ENCODE data around the gene GLI2.

GLI2 gene

DNA sequence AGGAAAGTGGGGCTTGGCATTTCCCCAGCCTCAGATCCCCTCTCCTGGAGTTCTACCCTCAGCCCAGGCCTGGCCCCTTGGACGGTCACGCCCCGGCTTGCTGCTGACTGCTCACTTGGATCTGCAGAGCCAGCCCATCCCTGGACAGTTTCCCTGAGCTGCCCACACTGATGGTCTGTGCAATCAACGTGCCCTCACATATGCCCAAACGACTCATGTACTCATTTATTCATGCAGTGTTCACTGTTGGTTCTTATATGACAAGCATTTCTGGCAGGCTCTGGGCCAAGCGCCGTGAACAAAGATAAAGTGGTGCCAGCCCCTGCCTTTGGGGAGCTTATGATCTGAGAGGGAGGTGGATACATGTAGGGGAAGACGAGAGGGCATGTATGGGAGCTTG lies 20.3 kb upstream of the GLI2 start:
- DNase-seq, result no peak

- DNase-seq, result no peak
Observed at GRCh38 chr2:120715941-120716340, 19.7 kb upstream of the GLI2 start.

DNA sequence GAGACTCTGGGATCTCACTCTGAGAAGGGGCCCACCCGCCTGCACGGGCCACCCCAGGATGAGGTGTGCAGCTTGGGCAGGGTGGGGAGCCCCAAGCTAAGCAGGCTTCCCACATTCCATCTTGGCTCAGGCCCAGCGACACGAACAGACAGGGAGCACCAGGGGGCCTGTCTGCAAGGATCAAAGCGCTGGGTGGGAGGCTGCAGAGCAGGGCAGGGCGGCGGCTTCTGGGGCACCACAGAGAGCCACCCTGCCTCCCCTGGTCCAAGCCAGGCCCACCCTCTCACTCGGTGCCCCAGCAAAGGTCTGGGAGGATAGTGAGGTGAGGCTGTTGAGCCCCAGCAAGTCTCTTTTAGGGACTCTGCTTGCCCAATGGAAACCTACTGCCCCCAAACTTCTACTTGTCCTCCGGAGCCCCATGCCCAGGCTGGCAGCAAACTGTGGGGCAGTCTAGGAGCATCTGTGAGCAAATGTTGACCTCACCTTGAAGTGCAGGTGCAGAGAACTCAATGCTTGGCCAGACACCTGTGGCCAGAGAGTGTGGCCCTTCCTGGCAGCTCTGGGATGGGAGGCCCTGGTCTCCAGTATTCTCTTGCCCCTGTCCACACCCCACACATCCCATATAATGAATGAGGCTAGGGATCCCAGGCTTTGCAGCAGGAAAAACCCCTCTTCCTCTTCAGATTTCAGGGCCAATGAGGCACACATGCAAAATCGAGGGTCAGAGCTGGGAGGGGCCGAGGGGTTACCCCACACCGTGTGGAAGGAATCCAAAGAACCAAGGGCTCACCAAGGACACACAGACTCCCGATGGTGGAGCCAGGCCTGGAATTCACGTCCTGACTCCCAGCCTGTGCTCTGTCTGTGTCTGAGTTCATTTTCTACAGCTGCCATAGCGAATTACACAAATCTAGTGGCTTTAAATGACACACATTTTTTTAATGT lies 18.8 kb upstream of the GLI2 start:
- no peak for DNase-seq

DNA sequence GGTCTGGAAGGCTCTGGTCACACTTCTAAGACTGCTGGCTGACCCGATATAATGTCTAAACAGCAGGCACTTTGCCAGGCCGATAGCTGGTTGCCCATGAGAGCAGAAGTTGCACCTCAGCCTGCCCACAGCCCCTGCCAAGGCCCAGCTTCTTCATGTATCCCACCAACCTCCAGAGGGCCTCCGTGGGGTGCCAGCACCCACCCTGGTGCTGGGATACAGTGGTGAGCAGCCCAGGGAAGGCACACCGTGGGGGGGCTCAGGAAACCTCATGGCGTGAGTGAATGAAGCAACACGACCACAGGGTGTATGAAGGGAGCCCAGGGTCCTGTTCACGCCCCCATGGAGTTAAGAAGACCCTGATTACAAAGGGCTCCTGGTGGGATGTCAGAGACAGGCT lies 16.2 kb upstream of the GLI2 start:
- DNase-seq, result no peak

DNA sequence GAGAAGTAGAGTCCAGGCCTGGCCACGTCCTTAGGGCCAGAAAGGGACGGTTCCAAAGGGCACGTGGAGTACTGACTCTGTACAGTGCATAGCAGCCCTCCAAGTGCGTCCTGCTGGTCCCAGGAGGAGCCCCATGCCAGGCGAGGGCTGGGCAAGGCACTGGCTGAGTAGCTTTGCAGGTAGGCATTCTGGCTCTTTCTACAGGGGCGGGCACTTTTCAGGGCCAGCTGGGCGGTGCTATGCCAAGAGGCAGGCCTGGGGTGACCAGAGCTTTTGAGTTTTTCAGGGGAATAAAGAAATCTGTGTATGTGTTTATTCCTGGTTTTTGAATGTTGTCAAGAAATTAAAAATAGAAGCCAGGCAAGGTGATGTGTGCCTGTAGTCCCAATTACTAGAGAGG lies 15.4 kb upstream of the GLI2 start:
- DNase-seq, result no peak

- no peak for DNase-seq
Observed at GRCh38 chr2:120720746-120721375, 14.8 kb upstream of the GLI2 start.

GRCh38 chr2:120722246-120722567 lies 13.5 kb upstream of the GLI2 start:
- no peak for DNase-seq

DNA sequence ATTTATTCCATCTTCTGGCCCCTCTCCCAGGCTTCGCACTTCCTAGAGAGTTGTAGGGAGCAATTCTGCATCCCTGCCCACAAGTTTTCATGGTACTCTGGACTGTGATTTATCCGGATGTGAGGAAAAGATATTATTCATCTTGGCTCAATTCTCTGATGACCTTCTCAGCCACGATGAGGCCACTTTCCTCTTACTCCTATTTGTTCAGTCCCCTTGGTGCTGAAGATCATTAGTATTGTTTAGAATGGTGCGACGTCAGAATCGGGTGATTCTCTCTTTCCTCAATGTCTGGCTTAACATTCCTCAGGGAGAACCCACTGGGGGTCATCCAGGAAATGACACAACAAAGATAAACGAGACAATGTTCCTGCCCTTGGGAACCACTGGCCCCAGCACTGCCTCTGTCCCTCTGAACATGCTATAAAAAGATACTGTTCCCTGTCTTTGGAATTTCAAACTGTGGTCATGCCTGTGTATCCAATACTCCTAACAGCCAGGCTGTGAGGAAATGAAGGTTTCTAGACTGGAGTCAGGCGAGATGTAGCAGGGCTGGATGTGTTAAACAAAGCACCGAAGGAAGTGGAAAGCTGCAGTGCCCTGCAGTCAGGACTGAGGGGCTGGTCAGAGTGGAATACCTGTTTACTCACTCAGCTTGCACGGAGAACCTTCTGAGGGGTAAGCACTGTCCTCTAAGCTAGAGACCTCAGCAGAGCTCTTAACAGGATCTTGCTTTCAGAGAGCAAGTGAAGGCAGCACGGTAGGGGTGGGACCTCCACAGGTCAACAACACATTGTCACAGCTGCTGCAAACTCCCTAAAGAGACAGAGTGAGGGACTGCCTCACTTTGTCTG lies 12.9 kb upstream of the GLI2 start:
- DNase-seq, result peak; percentile 67

GRCh38 chr2:120726245-120726644 lies 9.4 kb upstream of the GLI2 start:
- no peak for DNase-seq

GRCh38 chr2:120729406-120730399 lies 6.0 kb upstream of the GLI2 start:
- DNase-seq, result peak; percentile 92

DNA sequence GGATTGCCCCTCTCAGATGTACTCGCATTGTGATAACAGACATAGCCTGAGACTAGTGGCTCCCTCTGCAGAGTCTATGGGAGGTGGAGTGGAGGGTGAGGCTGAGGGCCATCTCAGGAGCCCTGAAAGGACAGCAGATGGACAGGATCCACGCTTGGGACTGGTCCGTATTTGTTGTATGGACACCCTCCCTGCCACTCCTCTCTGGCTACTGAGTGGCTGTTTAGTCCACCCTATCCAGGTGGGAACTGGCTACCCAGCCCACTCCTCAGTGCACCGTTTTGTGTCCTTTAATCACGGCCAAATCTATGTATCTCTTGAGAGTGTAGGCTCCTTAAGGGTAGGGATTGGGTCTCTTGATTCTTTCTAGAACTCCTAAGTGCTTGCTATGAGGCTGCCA lies 4.5 kb upstream of the GLI2 start:
- no peak for DNase-seq

- no peak for DNase-seq
Observed at GRCh38 chr2:120732506-120733237, 3.0 kb upstream of the GLI2 start.

- no peak for DNase-seq
Observed at GRCh38 chr2:120733238-120733932, 2.3 kb upstream of the GLI2 start.

- no peak for DNase-seq
Observed at GRCh38 chr2:120734930-120735651, 577 bp upstream of the GLI2 start.

- no peak for DNase-seq
Observed at GRCh38 chr2:120736202-120736623, 545 bp downstream of the GLI2 start.

- peak; percentile 82 for DNase-seq
Observed at GRCh38 chr2:120736624-120737339, 1.1 kb downstream of the GLI2 start.

DNA sequence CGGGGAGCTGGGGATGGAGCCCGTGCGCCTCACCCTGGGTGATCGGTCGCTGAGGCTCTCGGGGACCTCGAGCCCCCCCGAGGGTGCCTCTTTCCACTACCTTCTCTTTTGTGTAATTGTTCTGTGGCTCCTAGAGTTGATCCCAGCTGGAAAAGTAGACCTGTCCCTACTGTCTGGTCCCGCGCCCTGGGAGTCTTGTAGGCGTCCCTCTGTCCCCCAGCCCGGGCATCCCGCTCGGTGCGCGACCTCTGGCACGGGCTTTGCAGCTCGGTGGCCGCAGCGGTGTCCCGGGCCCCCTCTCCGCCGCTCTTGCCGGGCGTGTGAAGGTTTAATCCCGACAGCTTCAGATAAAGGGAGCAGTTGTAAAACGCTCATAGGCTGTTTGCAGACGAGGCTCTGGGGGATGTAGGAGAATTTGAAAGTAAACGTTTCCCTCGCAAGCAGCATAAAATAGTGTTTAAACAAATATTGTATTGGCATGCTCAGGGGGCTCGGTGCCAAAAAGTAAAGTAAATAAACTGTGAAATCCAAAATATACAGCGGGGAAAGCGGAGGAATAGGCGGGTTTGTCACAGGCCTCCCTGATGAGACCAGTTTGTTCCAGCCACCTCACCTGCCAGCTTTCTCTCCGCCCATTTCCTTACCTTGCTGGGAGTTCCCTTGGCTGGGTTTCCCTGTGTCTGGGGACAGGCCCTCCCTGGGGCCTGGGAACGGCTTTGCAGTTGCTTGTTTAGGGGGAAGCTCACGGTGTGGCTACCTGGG lies 1.9 kb downstream of the GLI2 start:
- DNase-seq, result no peak

DNA sequence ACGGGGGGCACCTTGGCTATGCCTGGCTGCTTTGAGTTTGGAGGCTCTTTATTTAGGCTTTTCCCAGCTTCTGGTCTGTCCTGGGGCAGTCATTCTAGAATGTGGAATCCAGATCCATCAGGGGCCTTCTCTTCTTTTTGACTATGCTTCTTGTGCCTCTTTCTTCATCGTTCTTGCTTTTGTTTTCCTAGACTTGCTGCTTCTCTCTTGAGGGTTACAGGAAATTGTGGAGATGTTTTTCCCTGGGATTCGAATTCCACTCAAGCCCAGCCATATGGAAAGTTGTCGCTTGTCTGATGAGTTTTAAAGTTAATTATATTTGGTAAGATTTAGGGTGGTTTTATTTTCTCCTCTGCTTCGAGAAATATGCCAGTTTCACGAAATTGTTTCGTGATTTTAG lies 2.4 kb downstream of the GLI2 start:
- DNase-seq, result no peak
